H1 (cell line): ENCODE results near the gene COQ2. TPM values are rescaled to one million over a fixed set of nuclear protein-coding genes. Genes with fewer than 3 reads are reported as not detected.

Experiments used
- CBX5 ChIP-seq: fragments of 300-800, 300-1000 bp; sonication (generic); IDR thresholded peaks from 2 replicates; pipeline ENCODE4 v1.7.1; 2016; ENCODE audit warnings: antibody characterized with exemption, low read length, low read depth
- CREB1 ChIP-seq: IDR thresholded peaks from 2 replicates; pipeline ENCODE4 v1.6.1; 2012; ENCODE audit warnings: inconsistent platforms
- SRF ChIP-seq: IDR thresholded peaks from 2 replicates; pipeline ENCODE4 v1.6.1; 2011; ENCODE audit warnings: mild to moderate bottlenecking, low read depth, low read length, moderate library complexity
- TCF12 ChIP-seq: IDR thresholded peaks from 2 replicates; pipeline ENCODE4 v1.6.1; 2011; ENCODE audit warnings: low read depth, mild to moderate bottlenecking, low read length
- polyA plus RNA-seq, 7 experiments: library from polyadenylated mRNA; depleted of rRNA in 3 of 7; stranded (reverse) in 5 of 7; unstranded in 2 of 7; fragments of >200 nt in 5 of 7; fragments of 200-250 nt in 2 of 7; gene quantifications; 1 replicate in 5 of 7; 2 replicates in 1 of 7; 4 replicates in 1 of 7; pipeline versions ENCODE4 v1.2.1 to v1.2.3, GENCODE V29; 2011 to 2013; ENCODE audit warnings: missing spikeins in 2 of 7, mixed read lengths in 2 of 7
- total RNA-seq: library from RNA; stranded (reverse); fragmentation: NEBNext Ultra II Directional; extraction: Animal tissue kit (Norgen Biotek cat#: 25700); gene quantifications from 2 replicates; pipeline ENCODE4 v1.2.1, GENCODE V29; 2021
- TF ChIP-seq, protein P1 (sequence below): fragments of 300-600 bp; sonication (generic); IDR thresholded peaks from 2 replicates; pipeline ENCODE4 v1.7.1; 2012; ENCODE audit warnings: low read length, moderate library complexity, mild to moderate bottlenecking, inconsistent platforms; ENCODE audit not compliant: insufficient replicate concordance

The COQ2 gene
- total and polyA plus RNA-seq, 2 of the 8 experiments (the other 6 are each of a cell fraction or from before 2014, with no cell fraction given): 21.5 to 22.9 TPM

DNA sequence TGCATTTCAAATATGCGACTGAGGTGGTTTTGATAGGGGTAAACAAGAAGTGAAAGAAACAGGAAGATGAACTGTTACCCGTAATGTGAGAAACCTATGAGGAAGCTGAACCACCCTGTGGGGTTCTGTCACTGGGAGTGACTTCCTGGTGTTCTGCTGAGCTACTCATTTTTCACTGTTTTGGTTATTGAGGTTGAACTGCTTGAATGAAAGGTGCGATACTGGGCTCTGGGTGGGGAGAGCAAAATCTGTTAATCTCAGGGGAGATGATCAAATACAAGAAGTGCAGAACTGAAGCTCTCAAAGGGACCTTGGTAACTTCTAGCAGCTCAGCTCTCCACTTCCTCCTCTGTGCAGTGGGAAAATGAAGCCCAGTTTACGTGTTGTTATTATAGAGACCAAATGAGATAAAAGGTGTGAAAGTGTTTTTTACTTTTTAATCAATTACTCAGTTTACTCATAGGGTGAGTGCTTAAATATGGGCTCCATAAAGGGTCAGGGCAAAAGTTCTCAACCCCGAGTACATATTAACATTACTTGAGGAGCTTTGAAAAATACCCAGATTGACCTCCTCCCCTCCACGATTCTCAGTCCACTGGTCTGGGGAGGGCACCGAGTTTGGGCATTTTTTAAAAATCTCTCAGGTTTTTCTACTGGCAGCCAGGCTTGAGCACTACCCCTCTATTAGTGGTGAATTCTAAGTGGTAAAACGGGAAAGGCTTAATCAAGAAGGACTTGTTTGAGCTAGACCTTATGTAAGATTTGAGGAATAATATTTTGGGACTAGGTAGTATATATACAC is 66.7 kb downstream of the COQ2 start (continued):
- TF ChIP-seq, protein P1, sequence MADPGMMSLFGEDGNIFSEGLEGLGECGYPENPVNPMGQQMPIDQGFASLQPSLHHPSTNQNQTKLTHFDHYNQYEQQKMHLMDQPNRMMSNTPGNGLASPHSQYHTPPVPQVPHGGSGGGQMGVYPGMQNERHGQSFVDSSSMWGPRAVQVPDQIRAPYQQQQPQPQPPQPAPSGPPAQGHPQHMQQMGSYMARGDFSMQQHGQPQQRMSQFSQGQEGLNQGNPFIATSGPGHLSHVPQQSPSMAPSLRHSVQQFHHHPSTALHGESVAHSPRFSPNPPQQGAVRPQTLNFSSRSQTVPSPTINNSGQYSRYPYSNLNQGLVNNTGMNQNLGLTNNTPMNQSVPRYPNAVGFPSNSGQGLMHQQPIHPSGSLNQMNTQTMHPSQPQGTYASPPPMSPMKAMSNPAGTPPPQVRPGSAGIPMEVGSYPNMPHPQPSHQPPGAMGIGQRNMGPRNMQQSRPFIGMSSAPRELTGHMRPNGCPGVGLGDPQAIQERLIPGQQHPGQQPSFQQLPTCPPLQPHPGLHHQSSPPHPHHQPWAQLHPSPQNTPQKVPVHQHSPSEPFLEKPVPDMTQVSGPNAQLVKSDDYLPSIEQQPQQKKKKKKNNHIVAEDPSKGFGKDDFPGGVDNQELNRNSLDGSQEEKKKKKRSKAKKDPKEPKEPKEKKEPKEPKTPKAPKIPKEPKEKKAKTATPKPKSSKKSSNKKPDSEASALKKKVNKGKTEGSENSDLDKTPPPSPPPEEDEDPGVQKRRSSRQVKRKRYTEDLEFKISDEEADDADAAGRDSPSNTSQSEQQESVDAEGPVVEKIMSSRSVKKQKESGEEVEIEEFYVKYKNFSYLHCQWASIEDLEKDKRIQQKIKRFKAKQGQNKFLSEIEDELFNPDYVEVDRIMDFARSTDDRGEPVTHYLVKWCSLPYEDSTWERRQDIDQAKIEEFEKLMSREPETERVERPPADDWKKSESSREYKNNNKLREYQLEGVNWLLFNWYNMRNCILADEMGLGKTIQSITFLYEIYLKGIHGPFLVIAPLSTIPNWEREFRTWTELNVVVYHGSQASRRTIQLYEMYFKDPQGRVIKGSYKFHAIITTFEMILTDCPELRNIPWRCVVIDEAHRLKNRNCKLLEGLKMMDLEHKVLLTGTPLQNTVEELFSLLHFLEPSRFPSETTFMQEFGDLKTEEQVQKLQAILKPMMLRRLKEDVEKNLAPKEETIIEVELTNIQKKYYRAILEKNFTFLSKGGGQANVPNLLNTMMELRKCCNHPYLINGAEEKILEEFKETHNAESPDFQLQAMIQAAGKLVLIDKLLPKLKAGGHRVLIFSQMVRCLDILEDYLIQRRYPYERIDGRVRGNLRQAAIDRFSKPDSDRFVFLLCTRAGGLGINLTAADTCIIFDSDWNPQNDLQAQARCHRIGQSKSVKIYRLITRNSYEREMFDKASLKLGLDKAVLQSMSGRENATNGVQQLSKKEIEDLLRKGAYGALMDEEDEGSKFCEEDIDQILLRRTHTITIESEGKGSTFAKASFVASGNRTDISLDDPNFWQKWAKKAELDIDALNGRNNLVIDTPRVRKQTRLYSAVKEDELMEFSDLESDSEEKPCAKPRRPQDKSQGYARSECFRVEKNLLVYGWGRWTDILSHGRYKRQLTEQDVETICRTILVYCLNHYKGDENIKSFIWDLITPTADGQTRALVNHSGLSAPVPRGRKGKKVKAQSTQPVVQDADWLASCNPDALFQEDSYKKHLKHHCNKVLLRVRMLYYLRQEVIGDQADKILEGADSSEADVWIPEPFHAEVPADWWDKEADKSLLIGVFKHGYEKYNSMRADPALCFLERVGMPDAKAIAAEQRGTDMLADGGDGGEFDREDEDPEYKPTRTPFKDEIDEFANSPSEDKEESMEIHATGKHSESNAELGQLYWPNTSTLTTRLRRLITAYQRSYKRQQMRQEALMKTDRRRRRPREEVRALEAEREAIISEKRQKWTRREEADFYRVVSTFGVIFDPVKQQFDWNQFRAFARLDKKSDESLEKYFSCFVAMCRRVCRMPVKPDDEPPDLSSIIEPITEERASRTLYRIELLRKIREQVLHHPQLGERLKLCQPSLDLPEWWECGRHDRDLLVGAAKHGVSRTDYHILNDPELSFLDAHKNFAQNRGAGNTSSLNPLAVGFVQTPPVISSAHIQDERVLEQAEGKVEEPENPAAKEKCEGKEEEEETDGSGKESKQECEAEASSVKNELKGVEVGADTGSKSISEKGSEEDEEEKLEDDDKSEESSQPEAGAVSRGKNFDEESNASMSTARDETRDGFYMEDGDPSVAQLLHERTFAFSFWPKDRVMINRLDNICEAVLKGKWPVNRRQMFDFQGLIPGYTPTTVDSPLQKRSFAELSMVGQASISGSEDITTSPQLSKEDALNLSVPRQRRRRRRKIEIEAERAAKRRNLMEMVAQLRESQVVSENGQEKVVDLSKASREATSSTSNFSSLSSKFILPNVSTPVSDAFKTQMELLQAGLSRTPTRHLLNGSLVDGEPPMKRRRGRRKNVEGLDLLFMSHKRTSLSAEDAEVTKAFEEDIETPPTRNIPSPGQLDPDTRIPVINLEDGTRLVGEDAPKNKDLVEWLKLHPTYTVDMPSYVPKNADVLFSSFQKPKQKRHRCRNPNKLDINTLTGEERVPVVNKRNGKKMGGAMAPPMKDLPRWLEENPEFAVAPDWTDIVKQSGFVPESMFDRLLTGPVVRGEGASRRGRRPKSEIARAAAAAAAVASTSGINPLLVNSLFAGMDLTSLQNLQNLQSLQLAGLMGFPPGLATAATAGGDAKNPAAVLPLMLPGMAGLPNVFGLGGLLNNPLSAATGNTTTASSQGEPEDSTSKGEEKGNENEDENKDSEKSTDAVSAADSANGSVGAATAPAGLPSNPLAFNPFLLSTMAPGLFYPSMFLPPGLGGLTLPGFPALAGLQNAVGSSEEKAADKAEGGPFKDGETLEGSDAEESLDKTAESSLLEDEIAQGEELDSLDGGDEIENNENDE: no peak
- no peak for TF ChIP-seq CBX5
- TF ChIP-seq TCF12: no peak
- TF ChIP-seq CREB1: no peak
- TF ChIP-seq SRF: no peak
